Endodermal cell (in vitro differentiated cells): Measurements from ENCODE around the gene NUDT5. TPM values are rescaled to one million over a fixed set of nuclear protein-coding genes. Genes with fewer than 3 reads are reported as not detected.
A peak's percentile ranks its signal among the peaks of the same experiment; 100 is the strongest.

Experiments used
- DNase-seq: peaks from one replicate; pipeline ENCODE4 v3.0.0-alpha.2; 2017
- H3K27ac ChIP-seq: 2 replicates; pipeline ENCODE4 v1.5.1; 2013; ENCODE audit warnings: mild to moderate bottlenecking, low read depth, low read length, moderate library complexity
- H3K27me3 ChIP-seq: 2 replicates; pipeline ENCODE4 v1.6.1; 2013; ENCODE audit warnings: mild to moderate bottlenecking, low read length, moderate library complexity; ENCODE audit not compliant: insufficient read depth, control insufficient read depth, poor library complexity, severe bottlenecking
- H3K36me3 ChIP-seq: 2 replicates; pipeline ENCODE4 v1.7.0; 2013; ENCODE audit warnings: mild to moderate bottlenecking, low read length, moderate library complexity; ENCODE audit not compliant: control insufficient read depth, insufficient read depth
- H3K4me1 ChIP-seq: one replicate; pipeline ENCODE4 v1.7.0; 2013; ENCODE audit warnings: low read length; ENCODE audit not compliant: control insufficient read depth, insufficient read depth
- H3K4me3 ChIP-seq: 2 replicates; pipeline ENCODE4 v1.5.1; 2013; ENCODE audit warnings: mild to moderate bottlenecking, low read length, moderate library complexity
- H3K9ac ChIP-seq: 2 replicates; pipeline ENCODE4 v1.6.1; 2013; ENCODE audit warnings: mild to moderate bottlenecking, low read length, moderate library complexity; ENCODE audit not compliant: poor library complexity, severe bottlenecking; ENCODE audit errors: extremely low read depth
- H3K9me3 ChIP-seq: 2 replicates; pipeline ENCODE4 v1.6.1; 2013; ENCODE audit warnings: mild to moderate bottlenecking, low read length, moderate library complexity; ENCODE audit not compliant: control insufficient read depth
- H3K27ac Mint-ChIP-seq: 2 replicates; pipeline ENCODE4 v1.8.0; 2020; ENCODE audit warnings: mixed read lengths
- H3K27me3 Mint-ChIP-seq: 2 replicates; pipeline ENCODE4 v1.8.0; 2021; ENCODE audit warnings: mild to moderate bottlenecking, mixed read lengths; ENCODE audit not compliant: insufficient read depth
- H3K36me3 Mint-ChIP-seq: 2 replicates; pipeline ENCODE4 v1.8.0; 2020; ENCODE audit warnings: low read depth, mixed read lengths
- H3K4me1 Mint-ChIP-seq: 2 replicates; pipeline ENCODE4 v1.8.0; 2020; ENCODE audit warnings: mixed read lengths
- H3K4me3 Mint-ChIP-seq: 2 replicates; pipeline ENCODE4 v1.8.0; 2020; ENCODE audit warnings: mild to moderate bottlenecking, moderate library complexity, mixed read lengths
- H3K9me3 Mint-ChIP-seq: 2 replicates; pipeline ENCODE4 v1.8.0; 2020; ENCODE audit warnings: mild to moderate bottlenecking, mixed read lengths
- CTCF ChIP-seq: fragments of 200-600 bp; sonication (generic); conservative IDR thresholded peaks from 2 replicates; pipeline ENCODE4 v1.5.0; 2021; ENCODE audit warnings: antibody characterized with exemption, mild to moderate bottlenecking
- WGBS, 2 experiments: methylation state at CpG; one replicate each; pipeline versions ENCODE4 v1.1.5 to v1.1.7; 2013; ENCODE audit warnings: missing lambda C conversion rate in 2 of 2, mixed read lengths in 1 of 2; ENCODE audit not compliant: insufficient coverage in 1 of 2, insufficient read length in 1 of 2; 5-methylcytosine and 5-hydroxymethylcytosine counted together
- total RNA-seq, 2 donors: library from RNA; stranded (reverse); fragmentation: NEBNext Ultra II Directional in 1 of 2; extraction: Animal tissue kit (Norgen Biotek cat#: 25700) in 1 of 2; gene quantifications; 2 replicates in 1 of 2; 3 replicates in 1 of 2; pipeline ENCODE4 v1.2.1, GENCODE V29; 2021

Gene NUDT5
- total RNA-seq, 2 donors from 2014 or later: 88.7 to 93.9 TPM

- Histone ChIP-seq H3K4me1 (no peaks in the 10 kb centered on the region), H3K36me3 (peaks cover 72% of the 10 kb centered on the region), H3K9ac (no peak overlapping the region), H3K27me3 (no peaks in the 10 kb centered on the region), H3K27ac (no peak overlapping the region), H3K9me3 (no peaks in the 10 kb centered on the region), H3K4me3 (no peak overlapping the region)
- Mint-ChIP-seq H3K36me3 (peaks cover 77% of the 10 kb centered on the region), H3K27me3 (no peaks in the 10 kb centered on the region), H3K27ac (peak overlapping the region; percentile 59), H3K4me3 (no peak overlapping the region), H3K4me1 (no peaks in the 10 kb centered on the region), H3K9me3 (no peaks in the 10 kb centered on the region)
- no peak for TF ChIP-seq CTCF
- no peak for DNase-seq
- WGBS, 2 experiments: 93% methylated on average over 12 to 19 of the region's 19 CpGs
Observed at GRCh38 chr10:12241810-12242529, 46.3 kb upstream of the NUDT5 start.

- H3K9me3 Mint-ChIP-seq: no peaks in the 10 kb centered on the region
- H3K4me1 ChIP-seq: no peaks in the 10 kb centered on the region
- H3K4me3 Mint-ChIP-seq: no peak overlapping the region
- no peaks in the 10 kb centered on the region for H3K9me3 ChIP-seq
- H3K4me3 ChIP-seq: no peak overlapping the region
- WGBS, 2 experiments: 93 to 98% methylated on average over 7 to 8 of the region's 8 CpGs
- H3K27ac ChIP-seq: no peak overlapping the region
- H3K36me3 ChIP-seq: peaks cover 75% of the 10 kb centered on the region
- no peak overlapping the region for H3K9ac ChIP-seq
- no peaks in the 10 kb centered on the region for H3K4me1 Mint-ChIP-seq
- DNase-seq: no peak
- H3K27me3 Mint-ChIP-seq: no peaks in the 10 kb centered on the region
- H3K27me3 ChIP-seq: no peaks in the 10 kb centered on the region
- TF ChIP-seq CTCF: no peak
- no peak overlapping the region for H3K27ac Mint-ChIP-seq
- peaks cover 78% of the 10 kb centered on the region for H3K36me3 Mint-ChIP-seq
Observed at GRCh38 chr10:12238821-12239220, 43.1 kb upstream of the NUDT5 start.

- DNase-seq: no peak
- no peak overlapping the region for H3K4me3 ChIP-seq
- Mint-ChIP-seq H3K27me3 (no peaks in the 10 kb centered on the region), H3K9me3 (no peaks in the 10 kb centered on the region), H3K4me3 (no peak overlapping the region), H3K36me3 (peaks cover 79% of the 10 kb centered on the region), H3K27ac (no peak overlapping the region), H3K4me1 (no peaks in the 10 kb centered on the region)
- H3K27me3 ChIP-seq: no peaks in the 10 kb centered on the region
- H3K9ac ChIP-seq: no peak overlapping the region
- WGBS, 2 experiments: 80 to 97% methylated on average over 4 to 13 of the region's 13 CpGs
- no peaks in the 10 kb centered on the region for H3K4me1 ChIP-seq
- no peak overlapping the region for H3K27ac ChIP-seq
- H3K36me3 ChIP-seq: peaks cover 81% of the 10 kb centered on the region
- TF ChIP-seq CTCF: no peak
- no peaks in the 10 kb centered on the region for H3K9me3 ChIP-seq
Observed at GRCh38 chr10:12237265-12238220, 41.9 kb upstream of the NUDT5 start.
